ENCODE measurements around the gene APOC3.

APOC3 gene

GRCh38 chr11:116825434-116825833 lies 4.3 kb upstream of the APOC3 start:
- TF ChIP-seq CTCF (conservative IDR thresholded peaks at IDR 0.05; ENCODE audit: low read depth, low read length) = no peak
- no peak for DNase-seq (ENCODE audit: low read depth)
- H3K4me3 ChIP-seq (ENCODE audit: low read depth, low read length) = no peak overlapping the region

DNA sequence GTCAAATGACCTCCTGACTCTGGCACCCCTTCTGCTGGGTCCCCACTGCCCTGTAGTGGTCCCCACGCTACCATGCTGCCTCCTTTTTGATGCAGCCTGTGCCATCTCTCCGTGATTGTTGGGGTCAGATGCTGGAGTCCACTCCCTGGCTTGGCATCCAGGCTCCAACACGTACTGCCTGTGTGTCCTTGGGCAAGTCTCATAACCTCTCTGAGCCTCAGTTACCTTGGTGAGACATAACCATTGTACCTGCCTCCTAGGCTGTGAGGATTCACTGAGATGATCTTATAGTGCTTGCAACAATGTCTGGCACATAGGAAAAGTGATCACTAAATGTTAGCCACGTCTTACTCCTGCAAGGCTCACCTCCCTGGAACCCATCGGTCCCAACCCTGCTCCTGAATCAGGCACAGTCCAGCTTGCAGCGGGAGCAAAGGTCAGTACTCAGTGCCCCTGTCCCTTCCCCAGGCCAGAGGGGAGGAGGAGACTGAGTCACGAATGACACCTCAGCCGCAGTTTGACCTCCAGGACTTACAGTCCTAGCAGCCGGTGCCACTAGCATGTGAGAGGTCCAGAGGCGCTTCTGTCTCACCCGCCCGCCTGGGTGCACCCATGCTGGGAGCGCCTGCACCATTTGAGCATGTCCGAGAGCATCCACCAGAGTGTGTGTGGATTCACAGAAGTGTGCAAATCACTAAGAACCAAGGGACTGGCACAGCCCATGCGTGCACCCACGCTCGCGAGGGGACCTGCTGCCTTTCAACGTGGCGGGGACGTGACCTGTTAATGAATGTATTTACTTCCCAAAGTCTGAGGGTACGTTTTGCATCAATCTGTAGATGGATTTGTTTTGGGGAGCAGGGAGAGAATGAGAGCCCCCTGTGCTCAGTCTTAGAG lies 3.6 kb upstream of the APOC3 start:
- DNase-seq (ENCODE audit: low read depth) = no peak
- TF ChIP-seq CTCF (conservative IDR thresholded peaks at IDR 0.05; ENCODE audit: low read depth, low read length) = no peak
- H3K4me3 ChIP-seq (ENCODE audit: low read depth, low read length) = no peak overlapping the region

DNA sequence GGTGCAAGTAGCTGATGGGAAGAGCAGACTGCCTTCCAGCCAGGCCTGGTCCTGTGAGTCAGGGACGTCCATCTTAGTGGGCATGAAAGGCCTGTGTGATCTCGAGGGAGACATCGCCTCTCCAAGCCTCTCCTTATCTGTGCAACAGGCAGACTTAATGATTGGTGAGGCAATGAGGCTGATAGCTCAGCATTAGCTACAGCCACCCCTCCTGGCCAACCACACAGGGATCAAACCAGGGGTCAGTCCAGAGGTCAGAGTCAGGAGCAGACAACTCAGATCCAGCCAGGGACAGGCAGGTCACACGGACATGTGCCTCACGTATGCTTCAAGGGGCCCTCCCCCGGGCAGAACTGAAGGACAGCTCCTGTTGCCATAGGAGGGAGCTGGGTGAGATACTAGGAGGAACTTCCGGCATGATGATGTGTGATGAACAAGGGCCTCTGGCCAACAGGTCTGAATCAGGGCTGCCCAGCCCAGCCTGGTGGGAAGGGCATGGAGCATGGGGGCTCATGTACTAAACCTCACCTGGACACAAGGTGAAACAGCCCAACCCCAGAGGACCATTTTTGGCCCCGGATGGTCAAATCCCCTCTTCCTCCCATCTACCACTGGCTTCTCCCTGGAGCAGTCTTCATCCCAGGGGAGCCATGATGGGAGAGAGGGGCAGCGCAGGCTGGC lies 2.8 kb upstream of the APOC3 start:
- no peak overlapping the region for H3K4me3 ChIP-seq (ENCODE audit: low read depth, low read length)
- no peak for TF ChIP-seq CTCF (conservative IDR thresholded peaks at IDR 0.05; ENCODE audit: low read depth, low read length)
- DNase-seq (ENCODE audit: low read depth) = no peak

- no peak overlapping the region for H3K4me3 ChIP-seq (ENCODE audit: low read depth, low read length)
- TF ChIP-seq CTCF (conservative IDR thresholded peaks at IDR 0.05; ENCODE audit: low read depth, low read length) = no peak
- no peak for DNase-seq (ENCODE audit: low read depth)
Observed at GRCh38 chr11:116827461-116827860, 2.2 kb upstream of the APOC3 start.

DNA sequence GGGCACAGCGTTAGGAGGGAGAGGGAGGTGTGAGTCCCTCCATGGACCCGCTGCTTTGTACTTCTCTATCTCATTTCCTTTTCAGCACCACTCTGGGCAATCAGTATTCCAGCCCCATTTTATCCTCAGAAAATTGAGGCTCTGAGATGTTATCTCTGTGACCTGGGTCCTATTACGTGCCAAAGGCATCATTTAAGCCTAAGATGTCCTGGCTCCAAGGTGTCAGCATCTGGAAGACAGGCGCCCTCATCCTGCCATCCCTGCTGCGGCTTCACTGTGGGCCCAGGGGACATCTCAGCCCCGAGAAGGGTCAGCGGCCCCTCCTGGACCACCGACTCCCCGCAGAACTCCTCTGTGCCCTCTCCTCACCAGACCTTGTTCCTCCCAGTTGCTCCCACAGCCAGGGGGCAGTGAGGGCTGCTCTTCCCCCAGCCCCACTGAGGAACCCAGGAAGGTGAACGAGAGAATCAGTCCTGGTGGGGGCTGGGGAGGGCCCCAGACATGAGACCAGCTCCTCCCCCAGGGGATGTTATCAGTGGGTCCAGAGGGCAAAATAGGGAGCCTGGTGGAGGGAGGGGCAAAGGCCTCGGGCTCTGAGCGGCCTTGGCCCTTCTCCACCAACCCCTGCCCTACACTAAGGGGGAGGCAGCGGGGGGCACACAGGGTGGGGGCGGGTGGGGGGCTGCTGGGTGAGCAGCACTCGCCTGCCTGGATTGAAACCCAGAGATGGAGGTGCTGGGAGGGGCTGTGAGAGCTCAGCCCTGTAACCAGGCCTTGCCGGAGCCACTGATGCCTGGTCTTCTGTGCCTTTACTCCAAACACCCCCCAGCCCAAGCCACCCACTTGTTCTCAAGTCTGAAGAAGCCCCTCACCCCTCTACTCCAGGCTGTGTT lies 829 bp upstream of the APOC3 start:
- no peak overlapping the region for H3K4me3 ChIP-seq (ENCODE audit: low read depth, low read length)
- TF ChIP-seq CTCF (conservative IDR thresholded peaks at IDR 0.05; ENCODE audit: low read depth, low read length) = peak; percentile 4
- no peak for DNase-seq (ENCODE audit: low read depth)

DNA sequence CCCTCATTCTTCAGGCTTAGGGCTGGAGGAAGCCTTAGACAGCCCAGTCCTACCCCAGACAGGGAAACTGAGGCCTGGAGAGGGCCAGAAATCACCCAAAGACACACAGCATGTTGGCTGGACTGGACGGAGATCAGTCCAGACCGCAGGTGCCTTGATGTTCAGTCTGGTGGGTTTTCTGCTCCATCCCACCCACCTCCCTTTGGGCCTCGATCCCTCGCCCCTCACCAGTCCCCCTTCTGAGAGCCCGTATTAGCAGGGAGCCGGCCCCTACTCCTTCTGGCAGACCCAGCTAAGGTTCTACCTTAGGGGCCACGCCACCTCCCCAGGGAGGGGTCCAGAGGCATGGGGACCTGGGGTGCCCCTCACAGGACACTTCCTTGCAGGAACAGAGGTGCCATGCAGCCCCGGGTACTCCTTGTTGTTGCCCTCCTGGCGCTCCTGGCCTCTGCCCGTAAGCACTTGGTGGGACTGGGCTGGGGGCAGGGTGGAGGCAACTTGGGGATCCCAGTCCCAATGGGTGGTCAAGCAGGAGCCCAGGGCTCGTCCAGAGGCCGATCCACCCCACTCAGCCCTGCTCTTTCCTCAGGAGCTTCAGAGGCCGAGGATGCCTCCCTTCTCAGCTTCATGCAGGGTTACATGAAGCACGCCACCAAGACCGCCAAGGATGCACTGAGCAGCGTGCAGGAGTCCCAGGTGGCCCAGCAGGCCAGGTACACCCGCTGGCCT lies 641 bp downstream of the APOC3 start:
- no peak for DNase-seq (ENCODE audit: low read depth)
- TF ChIP-seq CTCF (conservative IDR thresholded peaks at IDR 0.05; ENCODE audit: low read depth, low read length) = no peak
- H3K4me3 ChIP-seq (ENCODE audit: low read depth, low read length) = no peak overlapping the region
